GM12892 (cell line): ENCODE data around the gene LYAR.
"Not testable (repeated sequence)": the region's sequence is repeated elsewhere in the genome, so short reads cannot be mapped to it uniquely, and the experiment has no call there.

Source experiments
- DNase-seq: peaks from one replicate; pipeline ENCODE4 v3.0.0; 2011; ENCODE audit not compliant: insufficient read length
- FAIRE-seq: peaks from 2 replicates; lab custom pipeline; 2011; peaks lifted over from hg19 to GRCh38; lab: Jason Lieb, UNC
- POLR2A ChIP-seq: IDR thresholded peaks from 2 replicates; pipeline ENCODE4 v1.6.1; 2011; ENCODE audit warnings: low read depth, low read length, control low read depth
- POLR2AphosphoS5 ChIP-seq: IDR thresholded peaks from 2 replicates; pipeline ENCODE4 v1.6.1; 2011; ENCODE audit warnings: low read depth, low read length, control low read depth
- TAF1 ChIP-seq: IDR thresholded peaks from 2 replicates; pipeline ENCODE4 v1.6.1; 2011; ENCODE audit warnings: low read depth, mild to moderate bottlenecking, control low read depth, low read length, borderline replicate concordance

Gene LYAR

DNA sequence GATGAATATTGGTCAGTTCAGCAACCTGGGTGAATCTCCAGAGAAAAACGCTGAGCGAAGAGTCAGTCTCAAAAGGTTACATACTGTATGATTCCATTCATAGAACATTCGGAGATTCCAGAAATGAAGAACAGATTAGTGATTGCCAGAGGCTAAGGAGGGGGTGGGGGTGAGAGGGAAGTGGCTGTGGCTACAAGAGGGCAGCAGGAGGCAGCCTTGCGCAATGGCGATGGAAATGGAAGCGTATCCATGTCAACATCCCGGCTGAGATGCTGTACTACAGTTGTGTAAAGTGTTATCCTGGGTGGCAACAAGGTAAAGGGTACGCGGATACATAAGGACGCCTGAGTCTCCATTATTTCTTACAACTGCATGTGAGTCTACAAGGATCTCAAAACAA is 18.0 kb downstream of the LYAR start:
- TF ChIP-seq POLR2A (no peak), TAF1 (no peak), POLR2AphosphoS5 (no peak)
- DNase-seq (no peak), FAIRE-seq (no peak)

DNA sequence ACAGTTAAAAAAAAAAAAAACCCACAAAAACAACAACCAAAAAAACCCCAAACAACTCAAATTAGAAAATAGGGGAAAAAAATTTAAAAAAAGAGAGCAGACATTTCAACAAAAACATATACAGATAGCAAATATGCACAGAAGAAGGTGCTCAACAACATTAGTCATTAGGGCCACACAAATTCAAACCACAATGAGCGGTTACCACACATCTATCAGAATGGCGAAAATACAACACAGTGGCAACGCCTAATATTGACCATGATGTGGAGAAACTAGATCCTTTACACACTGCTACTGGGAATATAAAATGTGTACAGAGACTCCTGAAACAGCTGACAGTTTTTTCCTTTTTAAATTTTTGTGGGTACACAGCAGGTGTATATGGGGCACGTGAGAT is 19.4 kb downstream of the LYAR start:
- DNase-seq: no peak
- TF ChIP-seq POLR2AphosphoS5 (no peak), TAF1 (no peak), POLR2A (no peak)
- no peak for FAIRE-seq

DNA sequence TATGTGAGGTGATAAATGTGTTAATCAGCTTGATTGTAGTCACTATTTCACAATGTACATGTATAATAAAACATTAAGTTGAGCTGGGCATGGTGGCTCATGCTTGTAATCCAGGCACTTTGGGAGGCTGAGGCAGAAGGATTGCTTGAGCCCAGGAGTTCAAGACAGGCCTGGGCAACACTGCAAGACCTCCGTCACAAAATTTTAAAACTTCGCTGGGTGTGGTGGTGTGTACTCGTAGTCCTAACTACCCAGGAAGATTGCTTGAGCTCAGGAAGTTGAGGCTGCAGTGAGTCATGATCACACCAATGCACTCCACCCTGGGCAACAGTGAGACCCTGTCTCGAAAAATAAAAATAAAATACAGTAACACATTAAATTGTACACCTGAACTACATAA is 20.1 kb downstream of the LYAR start:
- no peak for FAIRE-seq
- TF ChIP-seq POLR2AphosphoS5 (no peak), POLR2A (no peak), TAF1 (no peak)
- DNase-seq: no peak

DNA sequence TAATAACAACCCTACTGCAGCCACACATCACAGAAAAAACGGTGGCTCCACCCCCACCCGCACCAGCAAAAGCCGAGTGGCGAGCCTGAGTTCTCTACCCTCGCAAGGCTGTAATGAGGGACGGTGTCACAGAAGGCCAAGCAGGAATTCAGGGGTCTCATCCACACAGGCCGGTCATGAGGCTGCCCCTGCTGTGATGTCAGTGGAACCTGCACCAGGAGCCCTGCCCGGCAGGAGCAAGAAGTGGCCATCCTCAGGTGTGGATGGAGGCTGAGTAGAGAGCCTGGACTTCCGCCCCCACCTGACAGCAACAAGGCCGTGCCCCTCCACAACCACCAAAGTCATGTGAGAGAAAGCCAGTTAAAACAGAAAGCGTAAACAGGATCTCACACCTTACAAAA is 20.6 kb downstream of the LYAR start:
- TF ChIP-seq POLR2A (no peak), TAF1 (no peak), POLR2AphosphoS5 (no peak)
- no peak for FAIRE-seq
- no peak for DNase-seq

DNA sequence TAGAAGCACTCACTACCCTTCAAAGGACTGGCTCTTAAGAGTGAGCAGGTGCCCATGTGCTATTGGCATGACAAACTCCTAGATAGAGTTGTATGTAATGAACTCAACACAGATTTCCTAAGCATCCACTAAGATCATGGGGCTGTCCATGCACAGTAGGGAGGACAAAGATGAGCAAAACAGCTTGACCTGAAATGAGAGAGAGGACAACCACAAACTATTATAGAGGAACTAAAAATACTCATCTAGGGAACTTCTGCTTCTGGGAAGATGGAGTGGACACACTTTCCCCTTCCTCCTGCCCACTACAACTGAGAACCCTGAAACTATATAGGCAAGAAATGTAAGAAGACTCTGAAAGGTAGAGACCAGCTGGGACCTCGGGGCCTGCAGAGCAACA is 21.2 kb downstream of the LYAR start:
- TF ChIP-seq TAF1 (no peak), POLR2A (no peak), POLR2AphosphoS5 (no peak)
- no peak for DNase-seq
- no peak for FAIRE-seq

DNA sequence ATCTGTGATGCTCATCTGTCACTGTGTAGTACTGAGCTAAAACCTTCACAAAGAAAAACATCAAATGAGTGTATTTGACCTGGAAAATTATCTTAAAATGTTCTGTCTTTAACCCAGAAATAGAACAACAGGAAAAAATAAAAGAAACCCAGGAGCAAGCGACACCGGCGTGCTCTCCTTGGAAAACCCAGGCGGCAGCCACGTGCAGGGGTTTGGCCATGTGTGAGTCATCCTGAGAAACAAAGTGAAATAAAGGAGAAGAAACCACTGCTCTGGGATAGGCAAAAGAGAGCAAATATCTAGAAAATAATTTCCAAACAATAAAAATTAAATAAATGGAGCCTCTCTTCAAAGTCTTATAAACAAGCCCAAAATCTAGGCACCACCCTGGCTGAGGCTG is 22.0 kb downstream of the LYAR start:
- no peak for DNase-seq
- TF ChIP-seq TAF1 (no peak), POLR2A (no peak), POLR2AphosphoS5 (no peak)
- no peak for FAIRE-seq

DNA sequence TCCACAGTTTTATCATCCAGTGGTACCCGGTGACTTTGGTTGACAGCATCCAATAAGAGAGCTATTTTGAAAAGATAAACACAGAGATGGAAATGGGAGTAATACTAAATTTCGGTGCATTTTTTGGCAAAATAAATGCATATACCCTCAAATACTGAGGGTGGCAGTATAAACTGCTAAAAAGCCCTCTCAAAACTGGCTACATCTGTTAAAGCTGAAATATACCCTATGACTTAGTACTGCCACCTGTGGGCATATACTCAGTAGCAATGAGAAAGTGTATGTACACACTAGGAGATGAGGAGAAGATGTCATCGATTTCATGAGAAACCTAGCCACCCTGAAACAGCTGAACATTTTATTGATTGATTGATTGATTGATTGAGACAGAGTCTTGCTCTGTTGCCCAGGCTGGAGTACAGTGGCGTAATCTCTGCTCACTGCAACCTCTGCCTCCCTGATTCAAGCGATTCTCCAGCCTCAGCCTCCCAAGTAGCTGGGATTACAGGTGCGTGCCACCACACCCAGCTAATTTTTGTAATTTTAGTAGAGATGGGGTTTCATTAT is 29.7 kb downstream of the LYAR start:
- DNase-seq: no peak
- TF ChIP-seq POLR2A: no peak
- TF ChIP-seq POLR2AphosphoS5: no peak
- no peak for TF ChIP-seq TAF1
- FAIRE-seq: no peak

DNA sequence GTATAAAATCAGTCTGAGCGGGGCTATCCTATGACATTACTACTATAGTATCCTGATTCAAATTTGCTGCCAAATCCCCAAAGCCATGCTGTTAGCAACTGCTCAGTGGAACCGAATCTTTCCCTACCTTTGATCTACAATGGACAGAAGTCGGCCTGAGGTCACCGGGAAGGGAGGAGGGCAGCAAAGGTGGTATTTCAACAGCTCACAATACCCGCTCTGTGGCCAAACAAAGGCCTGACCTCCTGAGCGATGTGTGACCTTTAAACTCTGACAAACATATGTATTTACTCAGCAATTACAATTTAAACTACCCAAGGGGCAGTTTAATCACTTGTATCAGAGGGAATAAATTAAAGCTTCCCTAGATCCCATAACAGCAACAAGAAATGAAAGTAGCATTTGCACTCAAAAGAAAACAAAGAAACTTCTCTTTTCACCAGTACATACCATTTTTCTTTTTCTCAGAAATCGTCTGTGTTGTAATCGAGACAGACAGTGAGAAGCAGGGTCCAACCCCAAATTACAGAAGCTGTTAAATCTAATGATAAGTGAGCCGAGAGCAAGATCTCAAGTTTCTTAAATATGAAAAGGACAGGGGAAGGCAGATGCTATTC is 30.4 kb downstream of the LYAR start:
- no peak for DNase-seq

DNA sequence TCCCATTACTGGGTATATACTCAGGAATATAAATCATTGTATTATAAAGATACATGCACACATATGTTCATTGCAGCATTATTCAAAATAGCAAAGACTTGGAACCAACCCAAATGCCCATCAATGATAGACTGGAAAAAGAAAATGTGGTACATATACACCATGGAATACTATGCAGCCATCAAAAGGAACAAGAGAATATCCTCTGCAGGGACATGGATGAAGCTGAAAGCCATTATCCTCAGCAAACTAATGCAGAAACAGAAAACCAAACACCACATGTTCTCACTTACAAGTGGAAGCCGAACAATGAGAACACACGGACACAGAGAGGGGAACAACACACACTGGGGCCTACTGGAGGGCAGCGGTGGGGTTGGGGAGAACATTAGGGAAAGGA is 32.2 kb downstream of the LYAR start:
- DNase-seq, FAIRE-seq: not testable (repeated sequence)

More for the DNA sequence above, 30.4 kb downstream of the LYAR start:
- no peak for FAIRE-seq
- TF ChIP-seq POLR2AphosphoS5: no peak
- TF ChIP-seq TAF1: no peak
- TF ChIP-seq POLR2A: no peak

DNA sequence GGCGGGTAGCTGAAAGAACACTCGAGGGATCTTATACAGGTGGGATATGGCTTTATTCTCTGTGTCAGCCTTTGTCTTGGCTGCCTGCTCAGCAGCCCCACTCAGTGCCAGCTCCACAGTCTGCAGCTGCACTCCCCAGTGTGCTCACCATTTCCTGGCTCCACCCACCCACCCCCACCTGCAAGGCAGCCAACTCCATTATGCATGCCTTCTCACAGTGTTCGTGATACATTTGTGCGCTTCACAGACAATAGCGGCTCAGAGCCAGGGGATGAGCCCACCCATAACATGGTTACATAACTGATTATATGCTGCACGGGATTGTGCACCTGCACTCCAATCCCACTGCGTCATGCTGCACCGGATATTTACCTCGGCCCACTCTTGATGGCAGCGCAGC is 33.2 kb downstream of the LYAR start:
- DNase-seq (no peak), FAIRE-seq (no peak)
- no peak for TF ChIP-seq POLR2AphosphoS5
- TF ChIP-seq POLR2A: no peak
- TF ChIP-seq TAF1: no peak

DNA sequence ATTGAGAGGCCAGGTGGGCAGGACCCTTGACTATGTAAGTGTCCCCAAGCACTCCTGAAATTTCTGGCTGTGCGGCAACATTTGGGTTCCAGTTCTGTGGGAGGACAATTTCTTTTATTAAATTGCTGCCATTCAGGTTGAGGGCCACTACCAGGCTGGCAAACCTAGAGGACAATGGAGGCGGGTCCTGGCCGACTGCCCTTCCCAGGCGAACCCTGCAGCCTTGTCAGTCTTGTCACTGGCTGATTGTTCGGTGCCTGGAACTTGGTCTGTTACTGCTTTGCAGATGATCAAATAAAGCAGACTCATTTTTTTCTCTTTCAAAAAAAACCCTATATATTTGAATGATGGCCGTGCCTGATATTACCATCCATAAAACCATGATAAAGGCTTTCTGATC is 35.3 kb downstream of the LYAR start:
- TF ChIP-seq TAF1: no peak
- no peak for TF ChIP-seq POLR2AphosphoS5
- TF ChIP-seq POLR2A: no peak
- DNase-seq: no peak
- FAIRE-seq: no peak

DNA sequence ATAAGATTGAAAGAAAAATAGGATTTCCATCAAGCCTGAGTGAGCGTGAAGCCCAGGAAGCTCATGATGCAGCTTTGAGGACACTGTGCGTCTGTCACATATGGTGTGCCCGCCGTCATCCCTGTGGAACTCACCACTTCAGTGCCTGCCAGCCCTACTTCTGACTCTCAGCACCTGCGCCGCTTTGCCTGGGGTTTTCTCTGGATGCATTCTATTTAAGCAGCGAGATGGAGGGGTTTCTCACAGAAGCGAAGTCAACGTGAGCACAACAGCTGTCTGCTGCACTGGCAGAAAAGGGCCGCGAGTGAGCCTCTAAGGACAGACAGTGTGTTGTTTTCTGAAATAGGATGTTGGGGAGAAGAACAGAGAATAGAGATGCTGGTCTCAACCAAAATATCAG is 35.8 kb downstream of the LYAR start:
- FAIRE-seq (no peak), DNase-seq (no peak)
- no peak for TF ChIP-seq POLR2A
- no peak for TF ChIP-seq TAF1
- no peak for TF ChIP-seq POLR2AphosphoS5

DNA sequence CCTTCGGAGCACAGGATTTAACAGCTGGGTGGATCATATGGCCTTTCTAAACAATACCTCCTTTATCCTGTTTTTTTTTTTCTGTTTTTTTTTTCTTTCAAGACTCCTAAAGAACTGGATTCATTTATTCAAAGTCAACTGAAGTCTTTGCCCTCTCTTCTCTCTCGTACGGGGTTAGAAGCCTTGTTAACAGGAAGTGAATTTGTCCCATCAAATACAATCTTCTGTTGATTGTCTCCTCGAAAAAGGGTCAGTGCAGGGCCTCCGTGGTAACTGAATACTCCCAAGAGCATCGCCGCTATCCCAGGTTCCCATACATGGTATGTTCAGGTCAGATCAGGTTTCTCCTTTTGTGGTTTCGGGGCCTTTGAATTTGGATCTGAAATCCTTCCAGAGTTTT is 40.1 kb downstream of the LYAR start:
- TF ChIP-seq TAF1 (no peak), POLR2AphosphoS5 (no peak), POLR2A (no peak)
- FAIRE-seq (no peak), DNase-seq (no peak)

DNA sequence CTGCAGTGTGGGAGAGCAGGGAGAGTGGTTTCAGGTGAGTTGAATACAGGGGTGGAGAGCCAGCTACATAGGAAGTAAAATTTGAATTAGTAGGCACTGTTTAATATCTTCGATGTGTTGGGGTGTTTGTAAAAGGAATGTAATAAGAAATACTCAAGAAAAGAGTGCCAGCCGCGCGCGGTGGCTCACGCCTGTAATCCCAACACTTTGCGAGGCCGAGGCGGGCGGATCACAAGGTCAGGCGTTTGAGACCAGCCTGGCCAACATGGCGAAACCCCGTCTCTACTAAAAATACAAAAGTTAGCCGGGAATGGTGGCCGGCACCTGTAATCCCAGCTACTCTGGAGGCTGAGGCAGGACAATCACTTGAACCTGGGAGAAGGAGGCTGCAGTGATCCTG is 40.6 kb downstream of the LYAR start:
- FAIRE-seq, DNase-seq: not testable (repeated sequence)
